IMR-90 (cell line): ENCODE results near the gene GOLGA1. TPM values are rescaled to one million over a fixed set of nuclear protein-coding genes. Genes with fewer than 3 reads are reported as not detected.

Source experiments
- ATAC-seq: fragments of 200-7000 bp; cut with Tn5 transposase; 2 replicates; pipeline ENCODE4 v1.9.1; 2020; ENCODE audit warnings: low read depth, mild to moderate bottlenecking, moderate library complexity
- BruUV-seq: library from RNA; stranded (reverse); fragments of 400-500 nt; replicated peaks from 2 replicates; lab custom pipeline; 2021; lab: Mats Ljungman, UMichigan
- CTCF ChIA-PET: fragments of 300-600 bp; formaldehyde crosslinking; extraction: SDS; loops from one replicate; lab custom pipeline; 2021; ENCODE audit warnings: antibody characterized with exemption; lab: Yijun Ruan, JAX
- POLR2A ChIA-PET: fragments of 300-600 bp; sonication (Branson Sonifier 250); formaldehyde crosslinking; loops from one replicate; lab custom pipeline; 2022; ENCODE audit warnings: antibody characterized with exemption; ENCODE audit not compliant: unreplicated experiment; lab: Charles Lee
- DNase-seq: peaks from one replicate; pipeline ENCODE4 v3.0.0; 2013
- H2AFZ ChIP-seq: replicated peaks from 2 replicates; pipeline ENCODE3; 2013; ENCODE audit warnings: low read length, mild to moderate bottlenecking; ENCODE audit not compliant: poor library complexity
- H2AK5ac ChIP-seq: 2 replicates; pipeline ENCODE4 v1.6.1; 2013; ENCODE audit warnings: low read depth, low read length, inconsistent platforms
- H2AK9ac ChIP-seq: replicated peaks from 2 replicates; pipeline ENCODE3; 2013; ENCODE audit warnings: mild to moderate bottlenecking, low read depth, low read length, moderate library complexity; ENCODE audit not compliant: poor library complexity
- H2BK120ac ChIP-seq: 2 replicates; pipeline ENCODE4 v1.6.1; 2013; ENCODE audit warnings: low read depth, low read length, inconsistent platforms
- H2BK15ac ChIP-seq: 3 replicates; pipeline ENCODE4 v1.6.1; 2013; ENCODE audit warnings: low read depth, low read length, inconsistent platforms
- H2BK20ac ChIP-seq: 2 replicates; pipeline ENCODE4 v1.6.1; 2013; ENCODE audit warnings: low read depth, mild to moderate bottlenecking, inconsistent platforms, low read length, moderate library complexity
- H2BK5ac ChIP-seq: 2 replicates; pipeline ENCODE4 v1.6.1; 2013; ENCODE audit warnings: mild to moderate bottlenecking, low read depth, low read length, inconsistent platforms; ENCODE audit not compliant: poor library complexity, severe bottlenecking
- H3K14ac ChIP-seq: replicated peaks from 2 replicates; pipeline ENCODE4 v1.6.1; 2013; ENCODE audit warnings: low read depth, low read length, inconsistent platforms
- H3K18ac ChIP-seq: 2 replicates; pipeline ENCODE4 v1.6.1; 2013; ENCODE audit warnings: low read depth, low read length, control low read depth
- H3K23ac ChIP-seq: 2 replicates; pipeline ENCODE4 v1.6.1; 2013; ENCODE audit warnings: low read depth, low read length, inconsistent platforms
- H3K27ac ChIP-seq: 2 replicates; pipeline ENCODE4 v1.5.1; 2013; ENCODE audit warnings: mild to moderate bottlenecking, control low read depth, low read length; ENCODE audit not compliant: insufficient read depth
- H3K27me3 ChIP-seq: 2 replicates; pipeline ENCODE4 v1.6.1; 2013; ENCODE audit warnings: low read length; ENCODE audit not compliant: control insufficient read depth, insufficient read depth
- H3K36me3 ChIP-seq: 2 replicates; pipeline ENCODE4 v1.6.1; 2013; ENCODE audit warnings: low read length, mixed read lengths; ENCODE audit not compliant: control insufficient read depth, insufficient read depth
- H3K4ac ChIP-seq: 2 replicates; pipeline ENCODE4 v1.6.1; 2013; ENCODE audit warnings: low read depth, low read length, inconsistent platforms
- H3K4me1 ChIP-seq: 2 replicates; pipeline ENCODE4 v1.6.1; 2013; ENCODE audit warnings: low read length, mixed read lengths; ENCODE audit not compliant: control insufficient read depth, insufficient read depth
- H3K4me2 ChIP-seq: 2 replicates; pipeline ENCODE4 v1.6.1; 2013; ENCODE audit warnings: low read depth, mild to moderate bottlenecking, control low read depth, low read length, moderate library complexity
- H3K4me3 ChIP-seq: 2 replicates; pipeline ENCODE4 v1.5.1; 2013; ENCODE audit warnings: low read depth, mild to moderate bottlenecking, control low read depth, low read length, moderate library complexity; ENCODE audit not compliant: insufficient read depth
- H3K56ac ChIP-seq: 2 replicates; pipeline ENCODE4 v1.6.1; 2013; ENCODE audit warnings: low read length, inconsistent platforms; ENCODE audit not compliant: insufficient read depth; ENCODE audit errors: extremely low read depth
- H3K79me1 ChIP-seq, 2 experiments: 2 replicates each; pipeline ENCODE4 v1.6.1; 2013; ENCODE audit warnings: low read length in 2 of 2, inconsistent platforms in 1 of 2, low read depth in 1 of 2
- H3K9ac ChIP-seq: 2 replicates; pipeline ENCODE4 v1.6.1; 2013; ENCODE audit warnings: low read depth, low read length, control low read depth
- H3K9me1 ChIP-seq: 2 replicates; pipeline ENCODE4 v1.6.1; 2013; ENCODE audit warnings: low read length, inconsistent platforms; ENCODE audit not compliant: insufficient read depth
- H3K9me3 ChIP-seq: 2 replicates; pipeline ENCODE4 v1.6.1; 2013; ENCODE audit warnings: low read length; ENCODE audit not compliant: control insufficient read depth, insufficient read depth
- H4K20me1 ChIP-seq: 2 replicates; pipeline ENCODE4 v1.6.1; 2013; ENCODE audit warnings: low read length, inconsistent platforms; ENCODE audit not compliant: insufficient read depth
- H4K5ac ChIP-seq: 2 replicates; pipeline ENCODE4 v1.6.1; 2013; ENCODE audit warnings: mild to moderate bottlenecking, low read depth, low read length, control low read depth
- H4K8ac ChIP-seq, 2 experiments: 2 replicates each; pipeline ENCODE4 v1.6.1; 2013; ENCODE audit warnings: low read depth in 2 of 2, low read length in 2 of 2, control low read depth in 1 of 2, inconsistent platforms in 1 of 2
- H4K91ac ChIP-seq: 2 replicates; pipeline ENCODE4 v1.6.1; 2013; ENCODE audit warnings: low read depth, low read length, inconsistent platforms; ENCODE audit not compliant: insufficient read depth
- BHLHE40 ChIP-seq: fragments of 150-350 bp; IDR thresholded peaks from 2 replicates; pipeline ENCODE4 v1.6.1; 2016; ENCODE audit warnings: mild to moderate bottlenecking, low read depth, low read length
- ELK1 ChIP-seq: fragments of 150-350 bp; IDR thresholded peaks from 2 replicates; pipeline ENCODE4 v1.6.1; 2016; ENCODE audit warnings: low read depth, mild to moderate bottlenecking, low read length, moderate library complexity, borderline replicate concordance
- MAFK ChIP-seq: IDR thresholded peaks from 2 replicates; pipeline ENCODE4 v1.6.1; 2012; ENCODE audit warnings: low read depth, low read length, improper control_type of control experiment
- MXI1 ChIP-seq: IDR thresholded peaks from 2 replicates; pipeline ENCODE4 v1.6.1; 2012; ENCODE audit warnings: low read depth, mild to moderate bottlenecking, low read length, moderate library complexity, borderline replicate concordance
- POLR2A ChIP-seq: IDR thresholded peaks from 2 replicates; pipeline ENCODE4 v1.6.1; 2012; ENCODE audit warnings: mild to moderate bottlenecking, low read depth, low read length
- RCOR1 ChIP-seq: IDR thresholded peaks from 2 replicates; pipeline ENCODE4 v1.6.1; 2012; ENCODE audit warnings: mild to moderate bottlenecking, low read length, improper control_type of control experiment; ENCODE audit not compliant: insufficient replicate concordance
- USF2 ChIP-seq: fragments of 150-350 bp; IDR thresholded peaks from 2 replicates; pipeline ENCODE4 v1.6.1; 2017; ENCODE audit warnings: mild to moderate bottlenecking, antibody characterized with exemption, low read length, low read depth
- WGBS, 2 experiments: methylation state at CpG; one replicate each; pipeline versions ENCODE4 v1.1.5 to v1.1.7; 2013; ENCODE audit warnings: missing lambda C conversion rate in 2 of 2; ENCODE audit not compliant: insufficient read length in 1 of 2; ENCODE audit errors: extremely low coverage in 2 of 2; 5-methylcytosine and 5-hydroxymethylcytosine counted together
- dilution Hi-C: fragments of 300-500 bp; cut with HindIII; formaldehyde crosslinking; loops from one replicate; pipeline ENCODE4 v1.14.3; 2018; ENCODE audit warnings: low sequenced_read_pairs; ENCODE audit not compliant: unreplicated experiment
- in situ Hi-C: fragments of 300-500 bp; cut with MboI; formaldehyde crosslinking; loops from 3 replicates; pipeline ENCODE4 v1.14.3; 2019; ENCODE audit warnings: low sequenced_read_pairs, inconsistent platforms, mixed read lengths
- intact Hi-C: fragments of 100-400 bp; cut with micrococcal nuclease; formaldehyde crosslinking; loops from 2 replicates; pipeline ENCODE4 v1.10.0; 2022
- polyA plus RNA-seq, 3 experiments: library from polyadenylated mRNA; depleted of rRNA; stranded (reverse); fragments of >200 nt; gene quantifications; 2 replicates each; pipeline ENCODE4 v1.2.3, GENCODE V29; 2012; ENCODE audit warnings: low replicate concordance in 1 of 3
- total RNA-seq: library from RNA; depleted of rRNA; stranded (reverse); fragments of >200 nt; gene quantifications from 2 replicates; pipeline ENCODE4 v1.2.3, GENCODE V29; 2012

The GOLGA1 gene
- total and polyA plus RNA-seq, 2 of the 4 experiments (the other 2 are of a cell fraction) = 10.6 to 12.7 TPM

- peak overlapping the region; percentile 52 for H2AK9ac ChIP-seq
- ATAC-seq (no peak), DNase-seq (no peak)
- WGBS, 2 experiments = 100% methylated on average over 2 of the region's 4 CpGs; no CpG with 5 or more reads in 1 of the 2 experiments
- H2AK5ac ChIP-seq = no peak overlapping the region
- no peak overlapping the region for H2AFZ ChIP-seq
- no peak overlapping the region for H3K4me2 ChIP-seq
- H3K18ac ChIP-seq = no peak overlapping the region
- no peaks in the 10 kb centered on the region for H3K9me3 ChIP-seq
- dilution Hi-C loops = no loop called here
- no peak overlapping the region for H3K27ac ChIP-seq
- peaks cover 62% of the 10 kb centered on the region for H3K36me3 ChIP-seq
- in situ Hi-C loops = no loop called here
- H4K8ac ChIP-seq = no peak overlapping the region
- no peak overlapping the region for H3K9ac ChIP-seq
- no peak overlapping the region for H3K4me3 ChIP-seq
- no peak overlapping the region for H4K91ac ChIP-seq
- H2BK120ac ChIP-seq = no peak overlapping the region
- no peak overlapping the region for H3K4ac ChIP-seq
- H2BK15ac ChIP-seq = no peak overlapping the region
- CTCF ChIA-PET = interaction anchor here (0.5 kb wide), 1 partner anchor 243 kb away, joined by 3 read pairs; no protein-coding TSS in a partner anchor
- H2BK20ac ChIP-seq = no peak overlapping the region
- POLR2A ChIA-PET = no interaction called here
- no peaks in the 10 kb centered on the region; the same call in 1 of the 2 replicates for H4K20me1 ChIP-seq
- no peaks in the 10 kb centered on the region for H3K4me1 ChIP-seq
- no peaks in the 10 kb centered on the region for H3K27me3 ChIP-seq
- peaks cover 7% of the 10 kb centered on the region; the same call in 1 of the 2 replicates for H3K9me1 ChIP-seq
- H3K23ac ChIP-seq = no peak overlapping the region
- no peak overlapping the region for H3K14ac ChIP-seq
- H2BK5ac ChIP-seq = no peak overlapping the region
- TF ChIP-seq BHLHE40 (no peak), USF2 (no peak), RCOR1 (no peak), POLR2A (no peak), ELK1 (no peak), MAFK (no peak), MXI1 (no peak)
- intact Hi-C loops = no loop called here
- no TSS peak for BruUV-seq
- no peaks in the 10 kb centered on the region for H3K79me1 ChIP-seq
- H4K5ac ChIP-seq = no peak overlapping the region
- H3K56ac ChIP-seq = no peak overlapping the region
Observed at GRCh38 chr9:124885551-124885950, 55.3 kb downstream of the GOLGA1 start.
